ENCODE data around the gene SH2D3A. TPM values are rescaled to one million over a fixed set of nuclear protein-coding genes. Genes with fewer than 3 reads are reported as not detected.

The SH2D3A gene
- total RNA-seq, 2 experiments from 2014 or later, result 39.2 to 41.3 TPM

GRCh38 chr19:6725513-6726231 is 41.6 kb downstream of the SH2D3A start:
- intact Hi-C loops (cut with DNase I, micrococcal nuclease), result no loop called here

GRCh38 chr19:6724631-6725492 is 42.4 kb downstream of the SH2D3A start:
- DNase-seq, result no peak
- H3K36me3 ChIP-seq (ENCODE audit: insufficient read depth, low read length), result no peaks in the 10 kb centered on the region
- no peak overlapping the region for H3K27ac ChIP-seq (ENCODE audit: low read depth in 1 of 2, low read length in 2 of 2)
- no peak for TF ChIP-seq CTCF (IDR thresholded peaks at IDR 0.05)
- CTCF ChIA-PET, result no interaction called here
- no peaks in the 10 kb centered on the region for H3K27me3 Mint-ChIP-seq
- intact Hi-C loops (cut with DNase I, micrococcal nuclease), result loop anchor here in 1 of 2 experiments (5.0 kb wide), 1 partner anchor 78 kb away; no protein-coding TSS in a partner anchor
- H3K27me3 ChIP-seq (ENCODE audit: control insufficient read depth in 1 of 2, insufficient read depth in 2 of 2, low read length in 2 of 2), result no peaks in the 10 kb centered on the region
- H3K4me3 ChIP-seq (ENCODE audit: low read length), result no peak overlapping the region
- no peaks in the 10 kb centered on the region for H3K9me3 Mint-ChIP-seq
- ATAC-seq (ENCODE audit: poor library complexity), result no peak
- H3K4me3 Mint-ChIP-seq, result no peak overlapping the region
- no peaks in the 10 kb centered on the region for H3K36me3 Mint-ChIP-seq (ENCODE audit: low read depth)
- H3K4me1 ChIP-seq (ENCODE audit: insufficient read depth, low read length), result peaks cover 16% of the 10 kb centered on the region
- peaks cover 4% of the 10 kb centered on the region for H3K4me1 Mint-ChIP-seq (ENCODE audit: low read depth)
- H3K9me3 ChIP-seq (ENCODE audit: control insufficient read depth in 1 of 2, insufficient read depth in 1 of 2, low read length in 2 of 2), result no peaks in the 10 kb centered on the region
- no peak overlapping the region for H3K27ac Mint-ChIP-seq
- POLR2A ChIA-PET, result no interaction called here

More at GRCh38 chr19:6725513-6726231, 41.6 kb downstream of the SH2D3A start:
- no peaks in the 10 kb centered on the region for H3K27me3 Mint-ChIP-seq
- ChIA-PET POLR2A (interaction anchor here (1.6 kb wide), 1 partner anchor 12 kb away, joined by 3 read pairs; no protein-coding TSS in a partner anchor), CTCF (interaction anchor here (0.5 kb wide), 1 partner anchor 203 kb away, joined by 3 read pairs; no protein-coding TSS in a partner anchor)
- no peaks in the 10 kb centered on the region for H3K9me3 Mint-ChIP-seq
- Histone ChIP-seq H3K9me3 (ENCODE audit: control insufficient read depth in 1 of 2, insufficient read depth in 1 of 2, low read length in 2 of 2) (no peaks in the 10 kb centered on the region), H3K36me3 (ENCODE audit: insufficient read depth, low read length) (no peaks in the 10 kb centered on the region), H3K4me3 (ENCODE audit: low read length) (no peak overlapping the region), H3K4me1 (ENCODE audit: insufficient read depth, low read length) (peaks cover 16% of the 10 kb centered on the region), H3K27me3 (ENCODE audit: control insufficient read depth in 1 of 2, insufficient read depth in 2 of 2, low read length in 2 of 2) (no peaks in the 10 kb centered on the region), H3K27ac (ENCODE audit: low read depth in 1 of 2, low read length in 2 of 2) (no peak overlapping the region)
- no peaks in the 10 kb centered on the region for H3K36me3 Mint-ChIP-seq (ENCODE audit: low read depth)
- DNase-seq, result no peak
- peaks cover 4% of the 10 kb centered on the region for H3K4me1 Mint-ChIP-seq (ENCODE audit: low read depth)
- H3K4me3 Mint-ChIP-seq, result no peak overlapping the region
- no peak overlapping the region for H3K27ac Mint-ChIP-seq
- ATAC-seq (ENCODE audit: poor library complexity), result no peak
- no peak for TF ChIP-seq CTCF (IDR thresholded peaks at IDR 0.05)

- H3K4me3 Mint-ChIP-seq, result no peak overlapping the region
- no peaks in the 10 kb centered on the region for H3K36me3 ChIP-seq (ENCODE audit: insufficient read depth, low read length)
- no peaks in the 10 kb centered on the region for H3K27me3 ChIP-seq (ENCODE audit: control insufficient read depth in 1 of 2, insufficient read depth in 2 of 2, low read length in 2 of 2)
- peak in 2 of 14 experiments; percentile 30 to 39 for DNase-seq
- H3K27ac Mint-ChIP-seq, result no peak overlapping the region
- intact Hi-C loops (cut with DNase I, micrococcal nuclease), result loop anchor here in 1 of 2 experiments (5.0 kb wide), 1 partner anchor 76 kb away; no protein-coding TSS in a partner anchor
- ChIA-PET CTCF (no interaction called here), POLR2A (no interaction called here)
- H3K4me1 Mint-ChIP-seq (ENCODE audit: low read depth), result peaks cover 4% of the 10 kb centered on the region
- H3K9me3 Mint-ChIP-seq, result no peaks in the 10 kb centered on the region
- no peak for TF ChIP-seq CTCF (IDR thresholded peaks at IDR 0.05)
- no peak for ATAC-seq (ENCODE audit: poor library complexity)
- H3K36me3 Mint-ChIP-seq (ENCODE audit: low read depth), result no peaks in the 10 kb centered on the region
- peaks cover 16% of the 10 kb centered on the region for H3K4me1 ChIP-seq (ENCODE audit: insufficient read depth, low read length)
- no peak overlapping the region for H3K4me3 ChIP-seq (ENCODE audit: low read length)
- no peak overlapping the region for H3K27ac ChIP-seq (ENCODE audit: low read depth in 1 of 2, low read length in 2 of 2)
- H3K9me3 ChIP-seq (ENCODE audit: control insufficient read depth in 1 of 2, insufficient read depth in 1 of 2, low read length in 2 of 2), result no peaks in the 10 kb centered on the region
- no peaks in the 10 kb centered on the region for H3K27me3 Mint-ChIP-seq
Observed at GRCh38 chr19:6723738-6724137, 43.5 kb downstream of the SH2D3A start.
